ENCODE data around the gene WBP1.
A peak's percentile ranks its signal among the peaks of the same experiment; 100 is the strongest.
"Not testable (repeated sequence)": the region's sequence is repeated elsewhere in the genome, so short reads cannot be mapped to it uniquely, and the experiment has no call there.

WBP1 gene

DNA sequence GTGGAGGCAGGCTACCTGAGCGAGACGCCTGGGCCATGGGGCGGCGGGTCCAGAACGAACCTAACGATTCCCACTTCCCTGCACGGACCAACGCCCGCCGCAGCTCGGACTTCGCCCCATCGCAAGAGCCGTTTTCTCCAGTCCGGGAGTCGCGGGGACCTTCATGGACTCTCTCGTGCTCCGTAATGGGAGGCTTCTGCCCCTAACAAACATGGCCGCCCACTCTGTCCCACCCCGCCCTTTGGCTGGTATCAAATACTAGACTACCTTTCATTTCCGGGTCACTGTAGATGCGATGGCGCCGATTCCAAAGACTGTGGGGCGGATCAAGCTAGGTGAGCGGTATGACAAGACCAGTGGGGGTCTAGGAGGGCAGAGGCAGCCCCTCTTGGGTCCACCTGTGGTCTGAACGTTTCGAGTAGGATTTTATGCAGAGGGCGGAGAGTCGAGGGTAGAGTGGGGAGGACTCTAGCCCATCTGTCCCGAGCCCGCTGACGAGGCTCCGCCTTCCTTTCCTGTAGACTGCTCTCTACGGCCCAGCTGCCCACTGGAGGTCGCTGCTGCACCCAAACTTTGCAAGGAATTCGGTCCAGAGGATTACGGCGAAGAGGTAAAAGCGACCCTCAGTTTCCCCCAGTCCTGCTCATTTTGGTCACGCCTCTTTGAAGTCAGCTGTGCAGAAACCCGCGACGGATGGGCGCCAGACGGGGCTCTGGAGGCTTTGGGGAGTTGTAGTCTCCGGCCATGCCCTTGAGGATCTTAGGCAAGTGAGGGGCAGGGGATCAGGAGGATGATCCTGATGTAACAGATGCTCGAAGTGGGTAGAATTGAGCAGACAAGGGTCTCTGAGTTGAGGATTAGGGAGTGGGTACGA, 24.8 kb downstream of the WBP1 start, which contains the start of the genes CCDC142 and TTC31:
CCDC142 (minus strand) TSS at position 198 of the 874 bp plus-strand sequence; CDS start at position 37, 161 bp downstream.
TTC31 (plus strand) TSS at position 281 of the 874 bp plus-strand sequence; CDS start at position 296, 15 bp downstream.
- Histone ChIP-seq H2AFZ (ENCODE audit: low read depth, low read length, severe bottlenecking) (peak within 1 kb of the TSS; percentile 84), H4K20me1 (ENCODE audit: low read depth, low read length) (no peaks in the 10 kb centered on the region), H3K9me2 (replicated peaks; ENCODE audit: insufficient read depth, low read length) (no peaks in the 10 kb centered on the region), H3K4me2 (ENCODE audit: low read depth, low read length, poor library complexity, severe bottlenecking) (peak within 1 kb of the TSS; percentile 89), H3K9me3 (ENCODE audit: insufficient read depth, low read length) (no peaks in the 10 kb centered on the region), H3K79me2 (ENCODE audit: insufficient read depth, low read length) (peaks cover 26% of the 10 kb centered on the region), H3K27ac (ENCODE audit: low read depth, low read length) (peak within 1 kb of the TSS; percentile 80), H3F3A (ENCODE audit: insufficient read depth) (no peaks in the 10 kb centered on the region), H3K9ac (ENCODE audit: low read length) (peak within 1 kb of the TSS; percentile 84), H3K36me3 (ENCODE audit: low read length) (peaks cover 4% of the 10 kb centered on the region; the same call in 1 of the 2 replicates), H3K27me3 (ENCODE audit: low read length) (no peaks in the 10 kb centered on the region), H3K4me3 (ENCODE audit: insufficient read depth, low read length, poor library complexity, severe bottlenecking) (peak within 1 kb of the TSS; percentile 96)
- TF ChIP-seq, protein P1, sequence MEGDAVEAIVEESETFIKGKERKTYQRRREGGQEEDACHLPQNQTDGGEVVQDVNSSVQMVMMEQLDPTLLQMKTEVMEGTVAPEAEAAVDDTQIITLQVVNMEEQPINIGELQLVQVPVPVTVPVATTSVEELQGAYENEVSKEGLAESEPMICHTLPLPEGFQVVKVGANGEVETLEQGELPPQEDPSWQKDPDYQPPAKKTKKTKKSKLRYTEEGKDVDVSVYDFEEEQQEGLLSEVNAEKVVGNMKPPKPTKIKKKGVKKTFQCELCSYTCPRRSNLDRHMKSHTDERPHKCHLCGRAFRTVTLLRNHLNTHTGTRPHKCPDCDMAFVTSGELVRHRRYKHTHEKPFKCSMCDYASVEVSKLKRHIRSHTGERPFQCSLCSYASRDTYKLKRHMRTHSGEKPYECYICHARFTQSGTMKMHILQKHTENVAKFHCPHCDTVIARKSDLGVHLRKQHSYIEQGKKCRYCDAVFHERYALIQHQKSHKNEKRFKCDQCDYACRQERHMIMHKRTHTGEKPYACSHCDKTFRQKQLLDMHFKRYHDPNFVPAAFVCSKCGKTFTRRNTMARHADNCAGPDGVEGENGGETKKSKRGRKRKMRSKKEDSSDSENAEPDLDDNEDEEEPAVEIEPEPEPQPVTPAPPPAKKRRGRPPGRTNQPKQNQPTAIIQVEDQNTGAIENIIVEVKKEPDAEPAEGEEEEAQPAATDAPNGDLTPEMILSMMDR (IDR thresholded peaks at IDR 0.05; ENCODE audit: insufficient read depth, low read length, poor library complexity, severe bottlenecking): peak; percentile 82
- TF ChIP-seq EZH2phosphoT487 (conservative IDR thresholded peaks at IDR 0.05; ENCODE audit: low read length): no peak

DNA sequence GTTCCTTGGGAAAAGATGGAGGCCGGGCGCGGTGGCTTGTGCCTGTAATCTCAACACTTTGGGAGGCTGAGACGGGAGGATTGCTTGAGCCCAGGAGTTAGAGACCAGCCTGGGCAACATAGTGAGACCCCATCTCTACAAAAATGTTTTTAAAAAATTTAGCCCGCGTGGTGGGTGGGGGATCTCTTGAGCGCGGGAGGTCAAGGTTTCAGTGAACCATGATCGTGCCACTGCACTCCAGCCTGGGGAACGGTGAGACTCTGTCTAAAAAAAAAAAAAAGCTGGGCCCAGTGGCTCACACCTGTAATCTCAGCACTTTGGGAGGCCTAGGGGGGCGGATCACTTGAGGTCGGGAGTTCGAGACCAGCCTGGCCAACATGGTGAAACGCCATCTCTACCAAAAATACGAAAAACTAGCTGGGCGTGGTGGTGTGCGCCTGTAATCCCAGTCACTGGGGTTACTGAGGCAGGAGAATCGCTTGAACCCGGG, 25.5 kb downstream of the WBP1 start:
- H2AFZ ChIP-seq (ENCODE audit: low read depth, low read length, severe bottlenecking): peak overlapping the region; percentile 84

DNA sequence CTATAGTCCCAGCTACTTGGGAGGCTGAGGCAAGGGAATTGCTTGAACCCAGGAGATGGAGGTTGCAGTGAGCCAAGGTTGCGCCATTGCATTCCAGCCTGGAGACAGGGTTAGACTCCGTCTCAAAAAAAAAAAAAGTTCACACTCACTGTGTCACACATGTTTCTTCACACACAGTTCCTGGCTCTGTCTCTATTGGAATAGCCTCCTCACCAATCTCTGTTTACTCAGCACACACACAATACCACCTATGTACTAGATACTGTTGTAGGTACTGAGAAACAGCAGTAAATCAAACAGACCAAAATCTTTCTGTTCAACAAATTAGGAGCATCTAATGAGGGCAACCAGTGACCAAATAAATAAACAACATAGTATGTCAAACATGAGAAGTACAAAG, 27.9 kb downstream of the WBP1 start:
- H3K9me2 ChIP-seq (replicated peaks; ENCODE audit: insufficient read depth, low read length): no peaks in the 10 kb centered on the region
- H4K20me1 ChIP-seq (ENCODE audit: low read depth, low read length): no peaks in the 10 kb centered on the region
- no peak overlapping the region for H3K4me2 ChIP-seq (ENCODE audit: low read depth, low read length, poor library complexity, severe bottlenecking)
- H3K27ac ChIP-seq (ENCODE audit: low read depth, low read length): no peak overlapping the region
- H3K4me3 ChIP-seq (ENCODE audit: insufficient read depth, low read length, poor library complexity, severe bottlenecking): no peak overlapping the region
- H3F3A ChIP-seq (ENCODE audit: insufficient read depth): no peaks in the 10 kb centered on the region
- no peak overlapping the region for H3K9ac ChIP-seq (ENCODE audit: low read length)
- H2AFZ ChIP-seq (ENCODE audit: low read depth, low read length, severe bottlenecking): no peak overlapping the region
- H3K36me3 ChIP-seq (ENCODE audit: low read length): no peaks in the 10 kb centered on the region
- H3K27me3 ChIP-seq (ENCODE audit: low read length): no peaks in the 10 kb centered on the region
- peaks cover 26% of the 10 kb centered on the region for H3K79me2 ChIP-seq (ENCODE audit: insufficient read depth, low read length)
- TF ChIP-seq EZH2phosphoT487 (conservative IDR thresholded peaks at IDR 0.05; ENCODE audit: low read length): no peak
- TF ChIP-seq, protein P1 (IDR thresholded peaks at IDR 0.05; ENCODE audit: insufficient read depth, low read length, poor library complexity, severe bottlenecking): no peak
- H3K9me3 ChIP-seq (ENCODE audit: insufficient read depth, low read length): no peaks in the 10 kb centered on the region

More for the DNA sequence above, 25.5 kb downstream of the WBP1 start:
- not testable (repeated sequence) for H3K9me3 ChIP-seq (ENCODE audit: insufficient read depth, low read length); H3F3A ChIP-seq (ENCODE audit: insufficient read depth); H3K36me3 ChIP-seq (ENCODE audit: low read length); H3K27me3 ChIP-seq (ENCODE audit: low read length); H4K20me1 ChIP-seq (ENCODE audit: low read depth, low read length); H3K9me2 ChIP-seq (replicated peaks; ENCODE audit: insufficient read depth, low read length)
- Histone ChIP-seq H3K9ac (ENCODE audit: low read length) (peak overlapping the region; percentile 84), H3K4me2 (ENCODE audit: low read depth, low read length, poor library complexity, severe bottlenecking) (peak overlapping the region; percentile 89), H3K79me2 (ENCODE audit: insufficient read depth, low read length) (peaks cover 26% of the 10 kb centered on the region), H3K4me3 (ENCODE audit: insufficient read depth, low read length, poor library complexity, severe bottlenecking) (peak overlapping the region; percentile 96), H3K27ac (ENCODE audit: low read depth, low read length) (peak overlapping the region; percentile 80; the same call in 1 of the 2 replicates)

All from SU-DHL-6 (cell line).